Measurements from ENCODE around the gene ZNF516. TPM values are rescaled to one million over a fixed set of nuclear protein-coding genes. Genes with fewer than 3 reads are reported as not detected.
"Not testable (repeated sequence)": the region's sequence is repeated elsewhere in the genome, so short reads cannot be mapped to it uniquely, and the experiment has no call there.

Gene ZNF516, protein sequence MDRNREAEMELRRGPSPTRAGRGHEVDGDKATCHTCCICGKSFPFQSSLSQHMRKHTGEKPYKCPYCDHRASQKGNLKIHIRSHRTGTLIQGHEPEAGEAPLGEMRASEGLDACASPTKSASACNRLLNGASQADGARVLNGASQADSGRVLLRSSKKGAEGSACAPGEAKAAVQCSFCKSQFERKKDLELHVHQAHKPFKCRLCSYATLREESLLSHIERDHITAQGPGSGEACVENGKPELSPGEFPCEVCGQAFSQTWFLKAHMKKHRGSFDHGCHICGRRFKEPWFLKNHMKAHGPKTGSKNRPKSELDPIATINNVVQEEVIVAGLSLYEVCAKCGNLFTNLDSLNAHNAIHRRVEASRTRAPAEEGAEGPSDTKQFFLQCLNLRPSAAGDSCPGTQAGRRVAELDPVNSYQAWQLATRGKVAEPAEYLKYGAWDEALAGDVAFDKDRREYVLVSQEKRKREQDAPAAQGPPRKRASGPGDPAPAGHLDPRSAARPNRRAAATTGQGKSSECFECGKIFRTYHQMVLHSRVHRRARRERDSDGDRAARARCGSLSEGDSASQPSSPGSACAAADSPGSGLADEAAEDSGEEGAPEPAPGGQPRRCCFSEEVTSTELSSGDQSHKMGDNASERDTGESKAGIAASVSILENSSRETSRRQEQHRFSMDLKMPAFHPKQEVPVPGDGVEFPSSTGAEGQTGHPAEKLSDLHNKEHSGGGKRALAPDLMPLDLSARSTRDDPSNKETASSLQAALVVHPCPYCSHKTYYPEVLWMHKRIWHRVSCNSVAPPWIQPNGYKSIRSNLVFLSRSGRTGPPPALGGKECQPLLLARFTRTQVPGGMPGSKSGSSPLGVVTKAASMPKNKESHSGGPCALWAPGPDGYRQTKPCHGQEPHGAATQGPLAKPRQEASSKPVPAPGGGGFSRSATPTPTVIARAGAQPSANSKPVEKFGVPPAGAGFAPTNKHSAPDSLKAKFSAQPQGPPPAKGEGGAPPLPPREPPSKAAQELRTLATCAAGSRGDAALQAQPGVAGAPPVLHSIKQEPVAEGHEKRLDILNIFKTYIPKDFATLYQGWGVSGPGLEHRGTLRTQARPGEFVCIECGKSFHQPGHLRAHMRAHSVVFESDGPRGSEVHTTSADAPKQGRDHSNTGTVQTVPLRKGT
- 41.8 and 53.9 TPM in 2 replicates for total RNA-seq (2014; rRNA removed; shearing (Covaris generic))

GRCh38 chr18:76495006-76495370, at the start of gene ZNF516:
TSS of gene ZNF516 (minus strand) at chr18:76495242. CDS start at chr18:76443054, 52,188 bp downstream.
- peak within 1 kb of the TSS; percentile 72 for H3K4me3 ChIP-seq (ENCODE audit: insufficient read depth, low read depth, low read length)
- H3K36me3 ChIP-seq (replicated peaks; ENCODE audit: control insufficient read depth, insufficient read depth, low read length) = no peaks in the 10 kb centered on the region
- DNase-seq = peak; percentile 78
- peaks cover 41% of the 10 kb centered on the region for H3K27me3 ChIP-seq (ENCODE audit: control insufficient read depth, insufficient read depth, low read length)

- no peak for DNase-seq
- no peaks in the 10 kb centered on the region for H3K36me3 ChIP-seq (replicated peaks; ENCODE audit: control insufficient read depth, insufficient read depth, low read length)
- no peaks in the 10 kb centered on the region for H3K27me3 ChIP-seq (ENCODE audit: control insufficient read depth, insufficient read depth, low read length)
- H3K4me3 ChIP-seq (ENCODE audit: insufficient read depth, low read depth, low read length) = no peak overlapping the region
Measured at GRCh38 chr18:76538846-76539245, 43.8 kb upstream of the ZNF516 start.

- Histone ChIP-seq H3K4me3 (ENCODE audit: insufficient read depth, low read depth, low read length) (no peak overlapping the region), H3K36me3 (replicated peaks; ENCODE audit: control insufficient read depth, insufficient read depth, low read length) (no peaks in the 10 kb centered on the region), H3K27me3 (ENCODE audit: control insufficient read depth, insufficient read depth, low read length) (no peaks in the 10 kb centered on the region)
- no peak for DNase-seq
Measured at GRCh38 chr18:76537621-76538020, 42.6 kb upstream of the ZNF516 start.

GRCh38 chr18:76536593-76536992, 41.6 kb upstream of the ZNF516 start:
- not testable (repeated sequence) for H3K4me3 ChIP-seq (ENCODE audit: insufficient read depth, low read depth, low read length); DNase-seq; H3K27me3 ChIP-seq (ENCODE audit: control insufficient read depth, insufficient read depth, low read length); H3K36me3 ChIP-seq (replicated peaks; ENCODE audit: control insufficient read depth, insufficient read depth, low read length)

- H3K36me3 ChIP-seq (replicated peaks; ENCODE audit: control insufficient read depth, insufficient read depth, low read length) = no peaks in the 10 kb centered on the region
- H3K27me3 ChIP-seq (ENCODE audit: control insufficient read depth, insufficient read depth, low read length) = peaks cover 6% of the 10 kb centered on the region
- H3K4me3 ChIP-seq (ENCODE audit: insufficient read depth, low read depth, low read length) = no peak overlapping the region
- no peak for DNase-seq
Measured at GRCh38 chr18:76532875-76533274, 37.8 kb upstream of the ZNF516 start.

- peaks cover 8% of the 10 kb centered on the region for H3K27me3 ChIP-seq (ENCODE audit: control insufficient read depth, insufficient read depth, low read length)
- no peak overlapping the region for H3K4me3 ChIP-seq (ENCODE audit: insufficient read depth, low read depth, low read length)
- no peaks in the 10 kb centered on the region for H3K36me3 ChIP-seq (replicated peaks; ENCODE audit: control insufficient read depth, insufficient read depth, low read length)
- DNase-seq = no peak
Measured at GRCh38 chr18:76530846-76531245, 35.8 kb upstream of the ZNF516 start.

GRCh38 chr18:76530391-76530790, 35.3 kb upstream of the ZNF516 start:
- H3K4me3 ChIP-seq (ENCODE audit: insufficient read depth, low read depth, low read length) = no peak overlapping the region
- peaks cover 8% of the 10 kb centered on the region for H3K27me3 ChIP-seq (ENCODE audit: control insufficient read depth, insufficient read depth, low read length)
- DNase-seq = no peak

DNA sequence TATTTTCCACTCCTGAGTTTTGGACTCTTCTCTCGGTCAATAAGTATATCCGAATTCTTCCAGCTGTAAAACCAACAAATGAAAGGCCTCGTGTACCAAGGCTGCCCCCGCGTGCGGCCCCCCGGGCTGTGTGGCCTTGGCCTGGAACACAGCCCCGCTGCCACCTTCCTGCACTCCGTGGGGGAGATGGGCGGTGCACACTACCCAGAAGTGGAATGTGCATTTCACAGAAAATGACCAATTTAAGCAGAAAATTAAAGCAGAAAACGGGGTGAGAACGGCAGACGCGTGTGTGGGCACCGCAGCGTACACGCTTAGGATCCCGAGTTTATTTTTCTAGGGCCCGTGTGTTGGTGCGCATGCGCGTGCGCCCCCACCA, 34.4 kb upstream of the ZNF516 start:
- Histone ChIP-seq H3K4me3 (ENCODE audit: insufficient read depth, low read depth, low read length) (no peak overlapping the region), H3K36me3 (replicated peaks; ENCODE audit: control insufficient read depth, insufficient read depth, low read length) (no peaks in the 10 kb centered on the region), H3K27me3 (ENCODE audit: control insufficient read depth, insufficient read depth, low read length) (peaks cover 8% of the 10 kb centered on the region)
- DNase-seq = peak; percentile 14

More at GRCh38 chr18:76530391-76530790, 35.3 kb upstream of the ZNF516 start:
- no peaks in the 10 kb centered on the region for H3K36me3 ChIP-seq (replicated peaks; ENCODE audit: control insufficient read depth, insufficient read depth, low read length)

DNA sequence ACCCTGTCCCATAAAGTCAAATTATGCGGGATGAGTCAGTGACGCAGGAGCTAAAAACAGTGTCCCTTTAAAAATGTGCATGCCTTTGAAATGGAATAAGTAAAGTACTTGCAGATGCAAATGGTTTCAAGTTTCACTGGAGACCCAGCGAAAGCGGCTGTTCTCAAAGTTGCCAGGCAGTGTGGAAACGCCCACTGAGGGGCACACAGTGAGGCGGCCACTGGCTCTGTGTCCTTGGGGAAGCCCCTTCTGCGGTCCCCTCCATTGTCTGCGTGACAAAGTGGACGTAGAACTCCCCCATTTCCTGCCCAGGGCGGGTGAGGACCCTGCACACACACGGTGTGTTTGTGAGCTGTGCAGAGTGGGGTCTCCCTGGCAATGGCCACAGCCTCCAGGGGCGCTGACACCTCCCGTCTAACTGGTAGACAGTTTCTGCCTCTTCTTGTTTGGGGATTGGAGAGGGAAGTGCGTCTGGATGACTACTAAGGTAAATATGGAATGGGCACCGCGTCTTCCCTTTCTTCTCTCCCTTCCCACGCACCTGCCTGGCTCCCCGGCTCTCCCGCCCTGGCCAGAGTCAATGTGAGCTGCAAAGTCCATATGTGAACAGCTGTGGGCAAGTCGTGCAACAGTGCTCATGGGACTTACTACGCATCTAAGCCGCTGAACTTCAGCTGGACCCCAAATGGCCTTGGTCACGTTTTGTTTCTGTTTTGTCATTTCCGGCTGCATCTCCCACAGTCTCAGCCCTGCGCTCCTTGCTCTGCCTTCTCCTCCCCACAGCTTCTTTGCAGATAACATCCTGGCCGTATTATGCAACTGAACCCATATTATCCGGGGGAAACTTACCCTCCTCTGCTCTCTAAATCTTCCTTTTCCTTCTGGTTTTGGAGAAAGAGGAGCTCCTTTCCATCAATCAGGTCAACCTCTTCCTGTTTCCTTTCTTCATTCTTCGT, 33.7 kb upstream of the ZNF516 start:
- H3K36me3 ChIP-seq (replicated peaks; ENCODE audit: control insufficient read depth, insufficient read depth, low read length) = no peaks in the 10 kb centered on the region
- DNase-seq = peak; percentile 62
- peaks cover 8% of the 10 kb centered on the region for H3K27me3 ChIP-seq (ENCODE audit: control insufficient read depth, insufficient read depth, low read length)
- H3K4me3 ChIP-seq (ENCODE audit: insufficient read depth, low read depth, low read length) = peak overlapping the region; percentile 19

DNA sequence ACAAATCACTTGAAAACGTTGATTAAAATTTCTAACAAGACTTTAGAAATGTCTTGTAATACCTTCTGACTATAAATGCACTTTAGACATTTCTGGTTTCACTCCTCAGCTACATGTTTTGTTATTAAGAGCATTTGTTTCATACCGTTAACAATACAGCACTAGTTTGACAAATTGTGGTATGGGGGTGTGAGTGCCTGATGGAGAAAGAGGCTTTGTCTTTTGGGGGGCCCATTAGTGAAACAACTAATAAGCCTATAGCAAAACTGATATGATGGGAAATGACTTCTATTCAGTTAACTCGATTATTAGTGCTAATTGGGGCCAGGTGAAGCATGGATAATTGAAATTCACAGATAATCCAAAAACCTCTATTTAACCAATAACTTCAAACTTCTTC, 30.9 kb upstream of the ZNF516 start:
- no peaks in the 10 kb centered on the region for H3K36me3 ChIP-seq (replicated peaks; ENCODE audit: control insufficient read depth, insufficient read depth, low read length)
- H3K27me3 ChIP-seq (ENCODE audit: control insufficient read depth, insufficient read depth, low read length) = peaks cover 8% of the 10 kb centered on the region
- no peak overlapping the region for H3K4me3 ChIP-seq (ENCODE audit: insufficient read depth, low read depth, low read length)
- DNase-seq = no peak

DNA sequence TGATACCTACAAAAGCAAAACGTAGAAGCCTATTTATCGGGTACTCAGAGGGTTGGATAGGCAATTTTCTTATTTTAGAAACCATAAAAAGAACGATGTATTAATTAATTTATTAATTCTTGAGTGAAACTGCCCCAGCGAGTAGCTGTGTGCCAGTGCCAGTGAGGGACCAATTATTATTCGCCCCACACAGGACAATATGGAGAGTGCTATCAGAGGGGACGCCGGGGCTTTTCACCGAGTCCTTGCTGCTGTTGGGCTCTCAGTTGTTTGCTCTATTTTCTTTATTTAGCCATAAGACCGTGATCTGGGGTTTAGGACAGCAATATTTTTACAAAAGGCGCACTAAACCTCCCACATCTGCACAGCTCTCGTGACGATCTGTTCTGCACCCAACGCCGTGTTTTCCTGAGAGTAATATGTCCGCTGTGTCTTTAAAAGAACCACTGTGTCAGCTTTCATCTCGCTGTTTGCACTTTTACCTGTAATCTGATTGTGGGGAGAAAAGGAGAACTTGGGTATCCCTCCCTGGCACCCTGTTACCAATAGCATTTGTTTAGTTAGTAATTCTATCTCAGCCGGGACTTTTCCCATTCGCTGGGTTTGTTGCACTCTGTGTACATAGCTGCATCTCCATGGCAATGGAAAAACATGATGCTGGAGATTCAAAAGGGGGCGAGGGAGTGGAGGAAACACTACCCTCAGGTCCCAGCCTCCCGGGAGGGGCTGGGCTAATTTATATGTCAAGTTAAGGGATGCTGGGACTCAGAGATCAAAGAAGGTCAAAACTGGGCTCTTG, 30.1 kb upstream of the ZNF516 start:
- peak; percentile 59 for DNase-seq
- peaks cover 8% of the 10 kb centered on the region for H3K27me3 ChIP-seq (ENCODE audit: control insufficient read depth, insufficient read depth, low read length)
- no peaks in the 10 kb centered on the region for H3K36me3 ChIP-seq (replicated peaks; ENCODE audit: control insufficient read depth, insufficient read depth, low read length)
- H3K4me3 ChIP-seq (ENCODE audit: insufficient read depth, low read depth, low read length) = peak overlapping the region; percentile 42

DNA sequence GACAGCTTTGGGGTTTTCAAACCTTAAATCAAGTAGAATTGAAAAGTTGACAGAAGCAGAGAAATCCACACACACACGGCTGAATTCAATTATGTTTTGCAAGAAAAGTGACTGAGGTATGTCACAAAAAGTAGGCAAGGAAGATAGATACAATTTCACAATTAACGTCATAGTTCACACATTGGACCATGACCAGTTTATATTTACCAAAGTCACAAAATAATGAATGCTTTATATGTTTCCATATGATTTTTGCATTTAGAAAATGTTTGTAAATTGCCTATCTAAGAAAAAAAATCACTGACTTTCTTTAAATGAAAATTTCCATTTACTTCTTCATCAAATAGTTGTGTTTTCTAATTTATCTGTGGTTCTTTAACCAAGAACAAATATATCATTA, 29.4 kb upstream of the ZNF516 start:
- DNase-seq = no peak
- Histone ChIP-seq H3K4me3 (ENCODE audit: insufficient read depth, low read depth, low read length) (no peak overlapping the region), H3K36me3 (replicated peaks; ENCODE audit: control insufficient read depth, insufficient read depth, low read length) (no peaks in the 10 kb centered on the region), H3K27me3 (ENCODE audit: control insufficient read depth, insufficient read depth, low read length) (peaks cover 8% of the 10 kb centered on the region)

- H3K36me3 ChIP-seq (replicated peaks; ENCODE audit: control insufficient read depth, insufficient read depth, low read length) = no peaks in the 10 kb centered on the region
- DNase-seq = no peak
- H3K27me3 ChIP-seq (ENCODE audit: control insufficient read depth, insufficient read depth, low read length) = peaks cover 3% of the 10 kb centered on the region; the same call in 1 of the 2 replicates
- H3K4me3 ChIP-seq (ENCODE audit: insufficient read depth, low read depth, low read length) = no peak overlapping the region
Measured at GRCh38 chr18:76522551-76522950, 27.5 kb upstream of the ZNF516 start.

All from H7 (cell line).